A549 (cell line): ENCODE measurements around the gene FOXP1. TPM values are rescaled to one million over a fixed set of nuclear protein-coding genes. Genes with fewer than 3 reads are reported as not detected.

ENCODE experiments used
- ATAC-seq, 2 experiments: fragments of 200-7000 bp in 1 of 2; fragments of >200 bp in 1 of 2; cut with Nextera tagmentation in 1 of 2; cut with Tn5 transposase in 1 of 2; 3 replicates each; pipeline versions ENCODE4 v1.8.0 to v1.9.1; 2018 to 2020; ENCODE audit warnings: mild to moderate bottlenecking in 1 of 2, moderate library complexity in 1 of 2
- CTCF ChIA-PET: fragments of 300-600 bp; sonication (Branson Sonifier 250); formaldehyde crosslinking; extraction: SDS; loops from one replicate; lab custom pipeline; 2021; ENCODE audit warnings: antibody characterized with exemption, inconsistent platforms; lab: Yijun Ruan, JAX
- POLR2A ChIA-PET: fragments of 350-600 bp; formaldehyde crosslinking; extraction: SDS; loops from one replicate; lab custom pipeline; 2021; ENCODE audit warnings: antibody characterized with exemption, inconsistent platforms; lab: Yijun Ruan, JAX
- DNase-seq, 2 experiments: peaks; one replicate each; pipeline versions ENCODE4 v3.0.0 to v3.0.0-alpha.2; 2011 to 2016; ENCODE audit warnings: low read depth in 1 of 2, low spot score in 1 of 2
- FAIRE-seq: peaks from 2 replicates; lab custom pipeline; 2011; peaks lifted over from hg19 to GRCh38; lab: Jason Lieb, UNC
- H3K27ac ChIP-seq, 2 experiments: fragments of >200 bp; sonication (Bioruptor Twin); formaldehyde crosslinking; 3 replicates each; pipeline ENCODE4 v1.5.1; 2016 to 2017
- H3K4me1 ChIP-seq: fragments of >200 bp; sonication (Bioruptor Twin); formaldehyde crosslinking; 3 replicates; pipeline ENCODE4 v1.6.1; 2016
- H3K4me2 ChIP-seq: fragments of >200 bp; sonication (Bioruptor Twin); formaldehyde crosslinking; 3 replicates; pipeline ENCODE4 v1.6.1; 2016
- H3K4me3 ChIP-seq: fragments of >200 bp; sonication (Bioruptor Twin); formaldehyde crosslinking; 3 replicates; pipeline ENCODE4 v1.5.1; 2016
- H3K9me3 ChIP-seq: fragments of >200 bp; sonication (Bioruptor Twin); formaldehyde crosslinking; 3 replicates; pipeline ENCODE4 v1.6.1; 2016
- CBX2 ChIP-seq: fragments of 200-600 bp; sonication (generic); IDR thresholded peaks from 2 replicates; pipeline ENCODE4 v1.6.1; 2016; ENCODE audit warnings: low read depth, mild to moderate bottlenecking, borderline replicate concordance
- CBX8 ChIP-seq: fragments of 200-600 bp; sonication (generic); IDR thresholded peaks from 2 replicates; pipeline ENCODE4 v1.6.1; 2016
- EHF ChIP-seq: fragments of 250-450 bp; sonication (Bioruptor Pico); IDR thresholded peaks from 2 replicates; pipeline ENCODE4 v1.5.0; 2020; ENCODE audit warnings: mild to moderate bottlenecking
- ESRRA ChIP-seq: fragments of 150-350 bp; IDR thresholded peaks from 2 replicates; pipeline ENCODE4 v1.6.1; 2014; ENCODE audit warnings: mild to moderate bottlenecking, low read length, borderline replicate concordance
- FOSB ChIP-seq: fragments of 250-450 bp; sonication (Bioruptor Pico); IDR thresholded peaks from 2 replicates; pipeline ENCODE4 v1.5.0; 2020; ENCODE audit warnings: mild to moderate bottlenecking, moderate library complexity
- FOXS1 ChIP-seq: fragments of 250-450 bp; sonication (Bioruptor Pico); IDR thresholded peaks from 2 replicates; pipeline ENCODE4 v1.5.0; 2020; ENCODE audit warnings: mild to moderate bottlenecking, moderate library complexity
- GATA3 ChIP-seq: IDR thresholded peaks from 2 replicates; pipeline ENCODE4 v1.6.1; 2012; ENCODE audit warnings: borderline replicate concordance
- HDAC2 ChIP-seq: fragments of 200-600 bp; sonication (generic); IDR thresholded peaks from 2 replicates; pipeline ENCODE4 v1.6.1; 2016
- HEYL ChIP-seq: fragments of 250-450 bp; sonication (Bioruptor Pico); IDR thresholded peaks from 2 replicates; pipeline ENCODE4 v1.8.0; 2021; ENCODE audit warnings: mild to moderate bottlenecking, moderate library complexity
- HOXB5 ChIP-seq: fragments of 250-450 bp; sonication (Bioruptor Pico); IDR thresholded peaks from 2 replicates; pipeline ENCODE4 v1.5.0; 2020; ENCODE audit warnings: mild to moderate bottlenecking, moderate library complexity
- KDM1A ChIP-seq: fragments of 200-600 bp; sonication (generic); IDR thresholded peaks from 2 replicates; pipeline ENCODE4 v1.6.1; 2016; ENCODE audit warnings: low read depth, mild to moderate bottlenecking
- KDM5A ChIP-seq: fragments of 200-600 bp; sonication (generic); IDR thresholded peaks from 2 replicates; pipeline ENCODE4 v1.6.1; 2016; ENCODE audit warnings: antibody characterized with exemption, mild to moderate bottlenecking
- NPAS2 ChIP-seq: fragments of 250-450 bp; sonication (Bioruptor Pico); IDR thresholded peaks from 2 replicates; pipeline ENCODE4 v1.8.0; 2022; ENCODE audit warnings: mild to moderate bottlenecking, moderate library complexity, borderline replicate concordance
- PHF8 ChIP-seq: fragments of 200-600 bp; sonication (generic); IDR thresholded peaks from 2 replicates; pipeline ENCODE4 v1.6.1; 2016; ENCODE audit warnings: low read depth, mild to moderate bottlenecking, antibody characterized with exemption, moderate library complexity, borderline replicate concordance
- POLR2A ChIP-seq: IDR thresholded peaks from 2 replicates; pipeline ENCODE4 v1.6.1; 2012; ENCODE audit warnings: mild to moderate bottlenecking, low read length
- POLR2AphosphoS2 ChIP-seq: conservative IDR thresholded peaks from 2 replicates; pipeline ENCODE4 v1.6.1; 2012; ENCODE audit warnings: low read length, improper control_type of control experiment, inconsistent platforms
- RAD21 ChIP-seq, 2 experiments: fragments of >200 bp in 1 of 2; sonication (Bioruptor Twin) in 1 of 2; formaldehyde crosslinking in 1 of 2; IDR thresholded peaks in 1 of 2; conservative IDR thresholded peaks in 1 of 2; 2 replicates in 1 of 2; 3 replicates in 1 of 2; pipeline ENCODE4 v1.6.1; 2012 to 2018; ENCODE audit warnings: inconsistent platforms in 1 of 2
- RARB ChIP-seq: fragments of 250-450 bp; sonication (Bioruptor Pico); IDR thresholded peaks from 2 replicates; pipeline ENCODE4 v1.8.0; 2021; ENCODE audit warnings: mild to moderate bottlenecking, moderate library complexity
- RFX5 ChIP-seq: fragments of 450-650 bp; IDR thresholded peaks from 2 replicates; pipeline ENCODE4 v1.7.1; 2014; ENCODE audit warnings: antibody characterized with exemption, mild to moderate bottlenecking, moderate library complexity
- RNF2 ChIP-seq: fragments of 200-600 bp; sonication (generic); IDR thresholded peaks from 2 replicates; pipeline ENCODE4 v1.6.1; 2016; ENCODE audit warnings: low read depth, mild to moderate bottlenecking, antibody characterized with exemption, moderate library complexity, borderline replicate concordance
- SREBF2 ChIP-seq: fragments of 450-650 bp; IDR thresholded peaks from 2 replicates; pipeline ENCODE4 v1.6.1; 2014; ENCODE audit warnings: mild to moderate bottlenecking, moderate library complexity
- TFCP2L1 ChIP-seq: fragments of 250-450 bp; sonication (Bioruptor Pico); IDR thresholded peaks from 2 replicates; pipeline ENCODE4 v1.5.0; 2021; ENCODE audit warnings: mild to moderate bottlenecking
- TP53 ChIP-seq: fragments of 250-450 bp; sonication (Bioruptor Pico); IDR thresholded peaks from 2 replicates; pipeline ENCODE4 v1.5.0; 2021; ENCODE audit warnings: mild to moderate bottlenecking, moderate library complexity
- ZC3H11A ChIP-seq: fragments of 450-650 bp; IDR thresholded peaks from 2 replicates; pipeline ENCODE4 v1.6.1; 2014; ENCODE audit warnings: antibody characterized with exemption, mild to moderate bottlenecking
- ZSCAN20 ChIP-seq: fragments of 250-450 bp; sonication (Bioruptor Pico); IDR thresholded peaks from 2 replicates; pipeline ENCODE4 v1.8.0; 2022; ENCODE audit warnings: mild to moderate bottlenecking, moderate library complexity
- WGBS: methylation state at CpG from one replicate; pipeline ENCODE4 v1.1.6; 2017; ENCODE audit errors: missing lambda C conversion rate; 5-methylcytosine and 5-hydroxymethylcytosine counted together
- polyA plus RNA-seq, 4 experiments: library from polyadenylated mRNA; depleted of rRNA in 3 of 4; stranded (reverse); fragments of >200 nt; fragmentation: RNase III in 1 of 4; extraction: RNeasy Plus Mini Kit Qiagen cat#74134 plus additional on column Dnase treatment in 1 of 4; gene quantifications; 2 replicates in 3 of 4; 3 replicates in 1 of 4; pipeline ENCODE4 v1.2.3, GENCODE V29; 2011 to 2017
- TF ChIP-seq, protein P1 (sequence below): IDR thresholded peaks from 2 replicates; pipeline ENCODE4 v1.6.1; 2012; ENCODE audit warnings: low read depth, borderline replicate concordance
- TF ChIP-seq, protein P2 (sequence below): IDR thresholded peaks from 2 replicates; pipeline ENCODE4 v1.6.1; 2012
- TF ChIP-seq, protein P3 (sequence below): fragments of 200-600 bp; sonication (generic); IDR thresholded peaks from 2 replicates; pipeline ENCODE4 v1.6.1; 2016; ENCODE audit warnings: antibody characterized with exemption, mild to moderate bottlenecking, moderate library complexity
- TF ChIP-seq, protein P4 (sequence below): IDR thresholded peaks from 2 replicates; pipeline ENCODE4 v1.6.1; 2012
- TF ChIP-seq, protein P5 (sequence below): fragments of >200 bp; sonication (Bioruptor Twin); formaldehyde crosslinking; IDR thresholded peaks from 2 replicates; pipeline ENCODE4 v1.6.1; 2016
- TF ChIP-seq, protein P6 (sequence below): fragments of 250-450 bp; sonication (Bioruptor Pico); IDR thresholded peaks from 2 replicates; pipeline ENCODE4 v1.5.0; 2020; ENCODE audit warnings: low read depth, mild to moderate bottlenecking, moderate library complexity

The FOXP1 gene
- polyA plus RNA-seq, 2 of the 4 experiments (the other 2 are of a cell fraction) = 12.8 to 13.9 TPM

DNA sequence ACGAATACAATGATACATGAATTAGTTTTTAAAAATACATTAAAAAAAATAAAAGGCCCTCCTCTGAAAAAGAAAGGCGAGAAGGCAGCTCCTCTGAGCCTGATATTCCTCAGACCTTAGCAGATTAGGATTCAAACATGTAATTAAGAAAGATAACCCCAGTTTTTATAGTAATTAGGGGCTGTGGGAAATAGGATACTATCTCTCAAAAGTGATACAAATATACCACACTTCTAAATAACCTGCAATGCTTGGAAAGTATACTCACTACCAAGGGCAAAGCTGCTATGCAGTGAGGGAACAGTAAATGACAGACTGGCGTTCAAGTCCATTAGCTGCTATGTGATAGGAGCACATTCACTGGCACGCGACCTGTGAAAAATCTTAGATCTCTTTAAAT lies 445.1 kb downstream of the FOXP1 start:
- ATAC-seq (no peak), FAIRE-seq (no peak), DNase-seq (no peak)
- Histone ChIP-seq H3K4me1 (peaks cover 33% of the 10 kb centered on the region), H3K4me3 (no peak overlapping the region), H3K9me3 (no peaks in the 10 kb centered on the region), H3K4me2 (no peak overlapping the region), H3K27ac (no peak overlapping the region)
- ChIA-PET CTCF (no interaction called here), POLR2A (no interaction called here)
- 93% methylated on average over 5 of the region's 5 CpGs for WGBS
- TF ChIP-seq RFX5 = no peak
- TF ChIP-seq FOXS1 = no peak
- no peak for TF ChIP-seq TP53
- TF ChIP-seq, protein P1, sequence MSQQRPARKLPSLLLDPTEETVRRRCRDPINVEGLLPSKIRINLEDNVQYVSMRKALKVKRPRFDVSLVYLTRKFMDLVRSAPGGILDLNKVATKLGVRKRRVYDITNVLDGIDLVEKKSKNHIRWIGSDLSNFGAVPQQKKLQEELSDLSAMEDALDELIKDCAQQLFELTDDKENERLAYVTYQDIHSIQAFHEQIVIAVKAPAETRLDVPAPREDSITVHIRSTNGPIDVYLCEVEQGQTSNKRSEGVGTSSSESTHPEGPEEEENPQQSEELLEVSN = no peak
- no peak for TF ChIP-seq NPAS2
- no peak for TF ChIP-seq RARB
- TF ChIP-seq GATA3 = no peak
- no peak for TF ChIP-seq SREBF2
- no peak for TF ChIP-seq HDAC2
- no peak for TF ChIP-seq CBX2

DNA sequence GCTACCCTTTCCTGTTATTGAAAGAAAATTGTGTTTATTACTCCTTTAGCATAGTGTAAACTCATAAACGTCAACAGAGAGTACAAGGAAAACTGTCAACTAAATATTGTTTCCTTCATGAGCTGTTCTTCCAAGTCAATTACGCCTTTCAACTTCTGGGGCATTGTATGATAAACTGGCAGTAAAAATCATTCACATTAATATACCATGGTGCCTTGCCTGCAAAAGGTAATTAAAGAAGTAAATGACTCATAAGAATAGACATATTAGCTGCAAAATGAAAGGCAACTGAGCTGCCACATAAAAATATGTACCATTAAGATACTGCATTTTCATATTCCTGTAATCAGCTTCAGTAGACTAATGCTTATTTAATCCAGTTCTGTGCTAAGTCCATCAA lies 447.3 kb downstream of the FOXP1 start:
- Histone ChIP-seq H3K4me1 (peaks cover 40% of the 10 kb centered on the region), H3K4me2 (no peak overlapping the region), H3K9me3 (no peaks in the 10 kb centered on the region), H3K4me3 (no peak overlapping the region), H3K27ac (no peak overlapping the region)
- 86% methylated on average over 2 of the region's 2 CpGs for WGBS
- no peak for FAIRE-seq
- TF ChIP-seq RNF2 (no peak), POLR2A (no peak), CBX8 (no peak), ESRRA (no peak), SREBF2 (no peak), HEYL (CRISPR knock-in tag) (no peak), HOXB5 (CRISPR knock-in tag) (no peak), FOXS1 (no peak), KDM1A (no peak), FOSB (no peak), POLR2AphosphoS2 (no peak)
- TF ChIP-seq, protein P2, sequence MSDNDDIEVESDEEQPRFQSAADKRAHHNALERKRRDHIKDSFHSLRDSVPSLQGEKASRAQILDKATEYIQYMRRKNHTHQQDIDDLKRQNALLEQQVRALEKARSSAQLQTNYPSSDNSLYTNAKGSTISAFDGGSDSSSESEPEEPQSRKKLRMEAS = no peak
- TF ChIP-seq, protein P3, sequence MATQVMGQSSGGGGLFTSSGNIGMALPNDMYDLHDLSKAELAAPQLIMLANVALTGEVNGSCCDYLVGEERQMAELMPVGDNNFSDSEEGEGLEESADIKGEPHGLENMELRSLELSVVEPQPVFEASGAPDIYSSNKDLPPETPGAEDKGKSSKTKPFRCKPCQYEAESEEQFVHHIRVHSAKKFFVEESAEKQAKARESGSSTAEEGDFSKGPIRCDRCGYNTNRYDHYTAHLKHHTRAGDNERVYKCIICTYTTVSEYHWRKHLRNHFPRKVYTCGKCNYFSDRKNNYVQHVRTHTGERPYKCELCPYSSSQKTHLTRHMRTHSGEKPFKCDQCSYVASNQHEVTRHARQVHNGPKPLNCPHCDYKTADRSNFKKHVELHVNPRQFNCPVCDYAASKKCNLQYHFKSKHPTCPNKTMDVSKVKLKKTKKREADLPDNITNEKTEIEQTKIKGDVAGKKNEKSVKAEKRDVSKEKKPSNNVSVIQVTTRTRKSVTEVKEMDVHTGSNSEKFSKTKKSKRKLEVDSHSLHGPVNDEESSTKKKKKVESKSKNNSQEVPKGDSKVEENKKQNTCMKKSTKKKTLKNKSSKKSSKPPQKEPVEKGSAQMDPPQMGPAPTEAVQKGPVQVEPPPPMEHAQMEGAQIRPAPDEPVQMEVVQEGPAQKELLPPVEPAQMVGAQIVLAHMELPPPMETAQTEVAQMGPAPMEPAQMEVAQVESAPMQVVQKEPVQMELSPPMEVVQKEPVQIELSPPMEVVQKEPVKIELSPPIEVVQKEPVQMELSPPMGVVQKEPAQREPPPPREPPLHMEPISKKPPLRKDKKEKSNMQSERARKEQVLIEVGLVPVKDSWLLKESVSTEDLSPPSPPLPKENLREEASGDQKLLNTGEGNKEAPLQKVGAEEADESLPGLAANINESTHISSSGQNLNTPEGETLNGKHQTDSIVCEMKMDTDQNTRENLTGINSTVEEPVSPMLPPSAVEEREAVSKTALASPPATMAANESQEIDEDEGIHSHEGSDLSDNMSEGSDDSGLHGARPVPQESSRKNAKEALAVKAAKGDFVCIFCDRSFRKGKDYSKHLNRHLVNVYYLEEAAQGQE = no peak
- no peak for ATAC-seq
- CTCF ChIA-PET = no interaction called here
- DNase-seq = no peak
- POLR2A ChIA-PET = no interaction called here

DNA sequence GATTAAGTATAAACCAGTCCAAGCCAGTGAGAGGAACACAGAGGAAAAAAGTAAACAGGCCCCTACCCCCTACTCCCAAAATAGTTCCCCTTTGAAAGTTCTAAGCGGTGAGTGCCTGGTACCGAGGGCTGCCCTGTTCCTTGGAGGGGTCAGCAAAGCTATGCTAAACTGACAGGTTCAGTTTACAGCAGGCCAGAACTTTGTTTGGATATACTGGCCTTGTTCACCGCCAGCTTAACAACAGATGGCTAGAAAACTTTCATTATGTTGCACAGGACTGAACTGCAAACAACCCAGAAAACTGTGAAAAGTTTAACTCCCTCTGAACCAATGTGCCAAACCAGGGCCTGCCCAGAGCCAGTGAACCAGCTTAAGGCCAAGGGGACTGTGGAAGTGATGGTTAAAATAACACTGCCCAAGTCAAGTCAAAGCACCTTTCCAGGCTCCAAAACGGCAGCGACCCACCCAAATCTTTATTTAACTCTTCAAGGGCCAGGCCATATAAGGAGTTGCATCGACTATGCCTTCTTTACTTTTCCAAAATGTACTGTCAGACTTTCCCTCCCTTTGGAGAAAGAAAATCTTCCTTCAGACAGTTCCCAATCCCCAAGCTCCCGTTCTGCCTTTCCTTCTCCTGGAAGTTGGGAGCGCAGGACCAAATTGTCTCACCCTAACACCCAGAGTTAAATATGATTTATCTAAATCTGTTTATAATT lies 448.0 kb downstream of the FOXP1 start:
- FAIRE-seq (no peak), ATAC-seq (no peak), DNase-seq (no peak)
- H3K4me2 ChIP-seq = no peak overlapping the region
- CTCF ChIA-PET = interaction anchor here (0.8 kb wide), 1 partner anchor 128 kb away, joined by 3 read pairs; no protein-coding TSS in a partner anchor
- WGBS = 78% methylated on average over 8 of the region's 8 CpGs
- peaks cover 40% of the 10 kb centered on the region for H3K4me1 ChIP-seq
- no peak overlapping the region for H3K4me3 ChIP-seq
- H3K9me3 ChIP-seq = no peaks in the 10 kb centered on the region
- POLR2A ChIA-PET = no interaction called here
- H3K27ac ChIP-seq = peak overlapping the region in 1 of 2 experiments; percentile 49; a peak in 3 of 6 replicates
- no peak for TF ChIP-seq EHF
- no peak for TF ChIP-seq TFCP2L1
- no peak for TF ChIP-seq RAD21 (conservative IDR thresholded peaks at IDR 0.05 in 1 of 2, IDR thresholded peaks at IDR 0.05 in 1 of 2)
- TF ChIP-seq KDM5A = no peak
- TF ChIP-seq PHF8 = no peak
- TF ChIP-seq, protein P4, sequence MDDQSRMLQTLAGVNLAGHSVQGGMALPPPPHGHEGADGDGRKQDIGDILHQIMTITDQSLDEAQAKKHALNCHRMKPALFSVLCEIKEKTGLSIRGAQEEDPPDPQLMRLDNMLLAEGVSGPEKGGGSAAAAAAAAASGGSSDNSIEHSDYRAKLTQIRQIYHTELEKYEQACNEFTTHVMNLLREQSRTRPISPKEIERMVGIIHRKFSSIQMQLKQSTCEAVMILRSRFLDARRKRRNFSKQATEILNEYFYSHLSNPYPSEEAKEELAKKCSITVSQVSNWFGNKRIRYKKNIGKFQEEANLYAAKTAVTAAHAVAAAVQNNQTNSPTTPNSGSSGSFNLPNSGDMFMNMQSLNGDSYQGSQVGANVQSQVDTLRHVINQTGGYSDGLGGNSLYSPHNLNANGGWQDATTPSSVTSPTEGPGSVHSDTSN = no peak
- no peak for TF ChIP-seq RNF2
- TF ChIP-seq NPAS2 = no peak
- TF ChIP-seq, protein P5, sequence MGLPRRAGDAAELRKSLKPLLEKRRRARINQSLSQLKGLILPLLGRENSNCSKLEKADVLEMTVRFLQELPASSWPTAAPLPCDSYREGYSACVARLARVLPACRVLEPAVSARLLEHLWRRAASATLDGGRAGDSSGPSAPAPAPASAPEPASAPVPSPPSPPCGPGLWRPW = no peak
- no peak for TF ChIP-seq ZSCAN20
- TF ChIP-seq ZC3H11A = no peak
- TF ChIP-seq, protein P6, sequence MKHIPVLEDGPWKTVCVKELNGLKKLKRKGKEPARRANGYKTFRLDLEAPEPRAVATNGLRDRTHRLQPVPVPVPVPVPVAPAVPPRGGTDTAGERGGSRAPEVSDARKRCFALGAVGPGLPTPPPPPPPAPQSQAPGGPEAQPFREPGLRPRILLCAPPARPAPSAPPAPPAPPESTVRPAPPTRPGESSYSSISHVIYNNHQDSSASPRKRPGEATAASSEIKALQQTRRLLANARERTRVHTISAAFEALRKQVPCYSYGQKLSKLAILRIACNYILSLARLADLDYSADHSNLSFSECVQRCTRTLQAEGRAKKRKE (CRISPR knock-in tag) = no peak
